Measurements from ENCODE around the gene OVCH2.

OVCH2 gene

GRCh38 chr11:7656704-7657103 lies 49.6 kb downstream of the OVCH2 start:
- WGBS, 2 experiments (ENCODE audit: insufficient coverage in 2 of 2): 93 to 94% methylated on average over 9 to 11 of the region's 11 CpGs
- peaks cover 61% of the 10 kb centered on the region for H3K36me3 ChIP-seq (ENCODE audit: control insufficient read depth, insufficient read depth, low read length)
- no peaks in the 10 kb centered on the region for H3K4me1 ChIP-seq (ENCODE audit: control insufficient read depth, insufficient read depth, low read length, poor library complexity, severe bottlenecking)

GRCh38 chr11:7655253-7656217 lies 50.7 kb downstream of the OVCH2 start:
- 86 to 92% methylated on average over 7 to 11 of the region's 14 CpGs for WGBS, 2 experiments (ENCODE audit: insufficient coverage in 2 of 2)
- Histone ChIP-seq H3K4me1 (ENCODE audit: control insufficient read depth, insufficient read depth, low read length, poor library complexity, severe bottlenecking) (no peaks in the 10 kb centered on the region), H3K36me3 (ENCODE audit: control insufficient read depth, insufficient read depth, low read length) (peaks cover 73% of the 10 kb centered on the region), H3K9me3 (ENCODE audit: control insufficient read depth, low read length) (no peaks in the 10 kb centered on the region), H3K4me3 (ENCODE audit: extremely low read depth, insufficient read depth, low read length, poor library complexity, severe bottlenecking) (no peak overlapping the region), H3K27ac (ENCODE audit: low read depth, low read length, severe bottlenecking) (no peak overlapping the region)

More at GRCh38 chr11:7656704-7657103, 49.6 kb downstream of the OVCH2 start:
- no peak overlapping the region for H3K4me3 ChIP-seq (ENCODE audit: extremely low read depth, insufficient read depth, low read length, poor library complexity, severe bottlenecking)
- H3K27ac ChIP-seq (ENCODE audit: low read depth, low read length, severe bottlenecking): no peak overlapping the region
- H3K9me3 ChIP-seq (ENCODE audit: control insufficient read depth, low read length): no peaks in the 10 kb centered on the region

GRCh38 chr11:7654195-7654705 lies 52.0 kb downstream of the OVCH2 start:
- no peak overlapping the region for H3K27ac ChIP-seq (ENCODE audit: low read depth, low read length, severe bottlenecking)
- WGBS, 2 experiments (ENCODE audit: insufficient coverage in 2 of 2): 83 to 97% methylated on average over 4 of the region's 4 CpGs
- no peak overlapping the region for H3K4me3 ChIP-seq (ENCODE audit: extremely low read depth, insufficient read depth, low read length, poor library complexity, severe bottlenecking)
- H3K36me3 ChIP-seq (ENCODE audit: control insufficient read depth, insufficient read depth, low read length): peaks cover 86% of the 10 kb centered on the region
- H3K9me3 ChIP-seq (ENCODE audit: control insufficient read depth, low read length): no peaks in the 10 kb centered on the region
- no peaks in the 10 kb centered on the region for H3K4me1 ChIP-seq (ENCODE audit: control insufficient read depth, insufficient read depth, low read length, poor library complexity, severe bottlenecking)

GRCh38 chr11:7651700-7652099 lies 54.6 kb downstream of the OVCH2 start:
- Histone ChIP-seq H3K36me3 (ENCODE audit: control insufficient read depth, insufficient read depth, low read length) (peaks cover 90% of the 10 kb centered on the region), H3K27ac (ENCODE audit: low read depth, low read length, severe bottlenecking) (no peak overlapping the region), H3K4me3 (ENCODE audit: extremely low read depth, insufficient read depth, low read length, poor library complexity, severe bottlenecking) (no peak overlapping the region), H3K4me1 (ENCODE audit: control insufficient read depth, insufficient read depth, low read length, poor library complexity, severe bottlenecking) (no peaks in the 10 kb centered on the region), H3K9me3 (ENCODE audit: control insufficient read depth, low read length) (no peaks in the 10 kb centered on the region)
- 94 to 95% methylated on average over 8 to 9 of the region's 9 CpGs for WGBS, 2 experiments (ENCODE audit: insufficient coverage in 2 of 2)

GRCh38 chr11:7651140-7651551 lies 55.1 kb downstream of the OVCH2 start:
- Histone ChIP-seq H3K9me3 (ENCODE audit: control insufficient read depth, low read length) (no peaks in the 10 kb centered on the region), H3K4me3 (ENCODE audit: extremely low read depth, insufficient read depth, low read length, poor library complexity, severe bottlenecking) (no peak overlapping the region), H3K36me3 (ENCODE audit: control insufficient read depth, insufficient read depth, low read length) (peaks cover 85% of the 10 kb centered on the region), H3K4me1 (ENCODE audit: control insufficient read depth, insufficient read depth, low read length, poor library complexity, severe bottlenecking) (no peaks in the 10 kb centered on the region), H3K27ac (ENCODE audit: low read depth, low read length, severe bottlenecking) (no peak overlapping the region)
- 91 to 93% methylated on average over 4 to 5 of the region's 5 CpGs for WGBS, 2 experiments (ENCODE audit: insufficient coverage in 2 of 2)

GRCh38 chr11:7648264-7648663 lies 58.0 kb downstream of the OVCH2 start:
- Histone ChIP-seq H3K27ac (ENCODE audit: low read depth, low read length, severe bottlenecking) (no peak overlapping the region), H3K36me3 (ENCODE audit: control insufficient read depth, insufficient read depth, low read length) (peaks cover 70% of the 10 kb centered on the region), H3K4me3 (ENCODE audit: extremely low read depth, insufficient read depth, low read length, poor library complexity, severe bottlenecking) (no peak overlapping the region)

GRCh38 chr11:7646866-7647265 lies 59.4 kb downstream of the OVCH2 start:
- WGBS, 2 experiments (ENCODE audit: insufficient coverage in 2 of 2): no CpG with 5 or more reads among the region's 2 CpGs
- H3K4me3 ChIP-seq (ENCODE audit: extremely low read depth, insufficient read depth, low read length, poor library complexity, severe bottlenecking): no peak overlapping the region

More at GRCh38 chr11:7648264-7648663, 58.0 kb downstream of the OVCH2 start:
- Histone ChIP-seq H3K4me1 (ENCODE audit: control insufficient read depth, insufficient read depth, low read length, poor library complexity, severe bottlenecking) (no peaks in the 10 kb centered on the region), H3K9me3 (ENCODE audit: control insufficient read depth, low read length) (no peaks in the 10 kb centered on the region)
- WGBS, 2 experiments (ENCODE audit: insufficient coverage in 2 of 2): 97% methylated on average over 3 of the region's 3 CpGs; no CpG with 5 or more reads in 1 of the 2 experiments

GRCh38 chr11:7645206-7645605 lies 61.1 kb downstream of the OVCH2 start:
- H3K4me1 ChIP-seq (ENCODE audit: control insufficient read depth, insufficient read depth, low read length, poor library complexity, severe bottlenecking): no peaks in the 10 kb centered on the region
- H3K4me3 ChIP-seq (ENCODE audit: extremely low read depth, insufficient read depth, low read length, poor library complexity, severe bottlenecking): no peak overlapping the region
- no peak overlapping the region for H3K27ac ChIP-seq (ENCODE audit: low read depth, low read length, severe bottlenecking)
- H3K9me3 ChIP-seq (ENCODE audit: control insufficient read depth, low read length): no peaks in the 10 kb centered on the region
- WGBS, 2 experiments (ENCODE audit: insufficient coverage in 2 of 2): 100% methylated on average over 2 of the region's 3 CpGs; no CpG with 5 or more reads in 1 of the 2 experiments
- peaks cover 70% of the 10 kb centered on the region for H3K36me3 ChIP-seq (ENCODE audit: control insufficient read depth, insufficient read depth, low read length)

More at GRCh38 chr11:7646866-7647265, 59.4 kb downstream of the OVCH2 start:
- H3K36me3 ChIP-seq (ENCODE audit: control insufficient read depth, insufficient read depth, low read length): peaks cover 70% of the 10 kb centered on the region
- no peaks in the 10 kb centered on the region for H3K9me3 ChIP-seq (ENCODE audit: control insufficient read depth, low read length)
- no peaks in the 10 kb centered on the region for H3K4me1 ChIP-seq (ENCODE audit: control insufficient read depth, insufficient read depth, low read length, poor library complexity, severe bottlenecking)
- no peak overlapping the region for H3K27ac ChIP-seq (ENCODE audit: low read depth, low read length, severe bottlenecking)

GRCh38 chr11:7643314-7643713 lies 63.0 kb downstream of the OVCH2 start:
- WGBS, 2 experiments (ENCODE audit: insufficient coverage in 2 of 2): 87 to 89% methylated on average over 2 of the region's 4 CpGs
- Histone ChIP-seq H3K4me1 (ENCODE audit: control insufficient read depth, insufficient read depth, low read length, poor library complexity, severe bottlenecking) (peaks cover 4% of the 10 kb centered on the region), H3K27ac (ENCODE audit: low read depth, low read length, severe bottlenecking) (no peak overlapping the region), H3K9me3 (ENCODE audit: control insufficient read depth, low read length) (no peaks in the 10 kb centered on the region), H3K36me3 (ENCODE audit: control insufficient read depth, insufficient read depth, low read length) (peaks cover 66% of the 10 kb centered on the region), H3K4me3 (ENCODE audit: extremely low read depth, insufficient read depth, low read length, poor library complexity, severe bottlenecking) (no peak overlapping the region)

- no peak overlapping the region for H3K4me3 ChIP-seq (ENCODE audit: extremely low read depth, insufficient read depth, low read length, poor library complexity, severe bottlenecking)
- no peaks in the 10 kb centered on the region for H3K9me3 ChIP-seq (ENCODE audit: control insufficient read depth, low read length)
- H3K27ac ChIP-seq (ENCODE audit: low read depth, low read length, severe bottlenecking): no peak overlapping the region
- peaks cover 66% of the 10 kb centered on the region for H3K36me3 ChIP-seq (ENCODE audit: control insufficient read depth, insufficient read depth, low read length)
- 63 to 94% methylated on average over 2 to 3 of the region's 4 CpGs for WGBS, 2 experiments (ENCODE audit: insufficient coverage in 2 of 2)
- peaks cover 5% of the 10 kb centered on the region for H3K4me1 ChIP-seq (ENCODE audit: control insufficient read depth, insufficient read depth, low read length, poor library complexity, severe bottlenecking)
Measured at GRCh38 chr11:7642747-7643146, 63.5 kb downstream of the OVCH2 start.

GRCh38 chr11:7640816-7641215 lies 65.5 kb downstream of the OVCH2 start:
- Histone ChIP-seq H3K4me3 (ENCODE audit: extremely low read depth, insufficient read depth, low read length, poor library complexity, severe bottlenecking) (no peak overlapping the region), H3K27ac (ENCODE audit: low read depth, low read length, severe bottlenecking) (no peak overlapping the region), H3K4me1 (ENCODE audit: control insufficient read depth, insufficient read depth, low read length, poor library complexity, severe bottlenecking) (peaks cover 18% of the 10 kb centered on the region), H3K9me3 (ENCODE audit: control insufficient read depth, low read length) (no peaks in the 10 kb centered on the region), H3K36me3 (ENCODE audit: control insufficient read depth, insufficient read depth, low read length) (peaks cover 75% of the 10 kb centered on the region)
- WGBS, 2 experiments (ENCODE audit: insufficient coverage in 2 of 2): 100% methylated on average over 2 to 6 of the region's 6 CpGs

All from mesodermal cell (in vitro differentiated cells).